Loucy (cell line): ENCODE data around the gene FOSB.

Experiments used
- H2AFZ ChIP-seq: fragments of 200-600 bp; sonication (generic); 2 replicates; pipeline ENCODE4 v1.6.0; 2016; ENCODE audit warnings: antibody characterized with exemption, mild to moderate bottlenecking, low read length, moderate library complexity
- H3F3A ChIP-seq: fragments of 200-600 bp; 2 replicates; pipeline ENCODE4 v1.6.0; 2016; ENCODE audit warnings: antibody characterized with exemption, low read depth, mild to moderate bottlenecking
- H3K27me3 ChIP-seq: fragments of 200-600 bp; sonication (generic); 2 replicates; pipeline ENCODE4 v1.6.1; 2014; ENCODE audit warnings: low read length, mild to moderate bottlenecking; ENCODE audit not compliant: insufficient read depth, poor library complexity, severe bottlenecking
- H3K36me3 ChIP-seq: fragments of 200-600 bp; sonication (generic); 2 replicates; pipeline ENCODE4 v1.6.1; 2016; ENCODE audit warnings: low read length; ENCODE audit not compliant: insufficient read depth
- H3K4me1 ChIP-seq: fragments of 200-600 bp; sonication (generic); 2 replicates; pipeline ENCODE4 v1.5.1; 2014; ENCODE audit warnings: low read length, mild to moderate bottlenecking; ENCODE audit not compliant: insufficient read depth, poor library complexity, severe bottlenecking
- H3K4me2 ChIP-seq: fragments of 200-600 bp; sonication (generic); 2 replicates; pipeline ENCODE4 v1.6.0; 2014; ENCODE audit warnings: antibody characterized with exemption, low read length, low read depth, mild to moderate bottlenecking; ENCODE audit not compliant: poor library complexity, severe bottlenecking
- H3K4me3 ChIP-seq: fragments of 200-600 bp; sonication (generic); 2 replicates; pipeline ENCODE4 v1.5.1; 2014; ENCODE audit warnings: low read length, mild to moderate bottlenecking, mixed read lengths; ENCODE audit not compliant: poor library complexity, severe bottlenecking
- H3K79me2 ChIP-seq: fragments of 200-600 bp; sonication (generic); 2 replicates; pipeline ENCODE4 v1.6.1; 2014; ENCODE audit warnings: low read length; ENCODE audit not compliant: insufficient read depth
- H3K9ac ChIP-seq: fragments of 200-600 bp; sonication (generic); 2 replicates; pipeline ENCODE4 v1.6.0; 2014; ENCODE audit warnings: mild to moderate bottlenecking, low read depth, low read length, moderate library complexity; ENCODE audit not compliant: poor library complexity, severe bottlenecking
- H3K9me2 ChIP-seq: fragments of 200-600 bp; sonication (generic); replicated peaks from 2 replicates; pipeline ENCODE4 v1.6.1; 2016; ENCODE audit warnings: low read depth, low read length, mixed read lengths
- H3K9me3 ChIP-seq: fragments of 200-600 bp; sonication (generic); 2 replicates; pipeline ENCODE4 v1.6.1; 2014; ENCODE audit warnings: mild to moderate bottlenecking, antibody characterized with exemption, low read length, low read depth; ENCODE audit not compliant: insufficient read depth
- H4K20me1 ChIP-seq: fragments of 200-600 bp; sonication (generic); 2 replicates; pipeline ENCODE4 v1.6.0; 2014; ENCODE audit warnings: antibody characterized with exemption, low read length, mild to moderate bottlenecking; ENCODE audit not compliant: insufficient read depth, poor library complexity, severe bottlenecking
- EZH2phosphoT487 ChIP-seq: fragments of 200-600 bp; IDR thresholded peaks from 2 replicates; pipeline ENCODE4 v1.6.1; 2018; ENCODE audit warnings: antibody characterized with exemption, mild to moderate bottlenecking, moderate library complexity, borderline replicate concordance
- TF ChIP-seq, protein P1 (sequence below): fragments of 200-600 bp; sonication (generic); conservative IDR thresholded peaks from 2 replicates; pipeline ENCODE4 v1.5.1; 2014; ENCODE audit warnings: mild to moderate bottlenecking, antibody characterized with exemption, low read length

The FOSB gene

DNA sequence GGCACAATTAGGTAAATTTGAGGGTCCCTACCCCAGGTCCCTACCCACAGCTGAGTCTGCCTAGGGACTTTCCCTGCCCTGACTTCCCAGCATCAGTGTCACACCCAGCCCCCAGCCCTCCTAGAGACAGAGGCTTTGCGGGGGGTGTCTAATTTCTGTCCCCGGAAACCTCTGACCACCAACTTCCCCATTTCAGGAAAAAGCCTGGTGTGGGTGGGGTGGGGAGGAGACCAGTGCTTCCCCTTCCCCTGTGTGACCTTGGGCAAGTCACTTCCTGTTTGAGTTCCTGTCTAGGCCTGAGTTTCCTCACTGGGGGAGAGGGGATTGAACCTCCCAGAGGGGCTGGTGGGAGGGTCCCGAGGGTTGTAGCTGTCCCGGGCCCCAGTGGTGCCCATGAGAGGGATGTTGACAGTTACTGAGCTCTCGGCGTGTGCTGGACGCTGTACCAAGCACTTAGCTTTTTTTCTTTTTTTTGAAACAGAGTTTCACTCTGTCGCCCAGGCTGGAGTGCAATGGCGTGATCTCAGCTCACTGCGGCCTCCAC is 47.4 kb downstream of the FOSB start:
- Histone ChIP-seq H2AFZ (no peak overlapping the region), H3K9ac (no peak overlapping the region), H4K20me1 (peaks cover 65% of the 10 kb centered on the region), H3K9me2 (no peaks in the 10 kb centered on the region), H3K4me2 (peak overlapping the region; percentile 59), H3K4me1 (peaks cover 42% of the 10 kb centered on the region), H3K27me3 (no peaks in the 10 kb centered on the region), H3K4me3 (no peak overlapping the region), H3K36me3 (peaks cover 45% of the 10 kb centered on the region; the same call in 1 of the 2 replicates), H3K9me3 (no peaks in the 10 kb centered on the region), H3K79me2 (peaks cover 75% of the 10 kb centered on the region), H3F3A (no peaks in the 10 kb centered on the region)
- TF ChIP-seq EZH2phosphoT487 = no peak
- TF ChIP-seq, protein P1, sequence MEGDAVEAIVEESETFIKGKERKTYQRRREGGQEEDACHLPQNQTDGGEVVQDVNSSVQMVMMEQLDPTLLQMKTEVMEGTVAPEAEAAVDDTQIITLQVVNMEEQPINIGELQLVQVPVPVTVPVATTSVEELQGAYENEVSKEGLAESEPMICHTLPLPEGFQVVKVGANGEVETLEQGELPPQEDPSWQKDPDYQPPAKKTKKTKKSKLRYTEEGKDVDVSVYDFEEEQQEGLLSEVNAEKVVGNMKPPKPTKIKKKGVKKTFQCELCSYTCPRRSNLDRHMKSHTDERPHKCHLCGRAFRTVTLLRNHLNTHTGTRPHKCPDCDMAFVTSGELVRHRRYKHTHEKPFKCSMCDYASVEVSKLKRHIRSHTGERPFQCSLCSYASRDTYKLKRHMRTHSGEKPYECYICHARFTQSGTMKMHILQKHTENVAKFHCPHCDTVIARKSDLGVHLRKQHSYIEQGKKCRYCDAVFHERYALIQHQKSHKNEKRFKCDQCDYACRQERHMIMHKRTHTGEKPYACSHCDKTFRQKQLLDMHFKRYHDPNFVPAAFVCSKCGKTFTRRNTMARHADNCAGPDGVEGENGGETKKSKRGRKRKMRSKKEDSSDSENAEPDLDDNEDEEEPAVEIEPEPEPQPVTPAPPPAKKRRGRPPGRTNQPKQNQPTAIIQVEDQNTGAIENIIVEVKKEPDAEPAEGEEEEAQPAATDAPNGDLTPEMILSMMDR = no peak

GRCh38 chr19:45515807-45516401 is 48.1 kb downstream of the FOSB start:
- H3K9me2 ChIP-seq = no peaks in the 10 kb centered on the region
- peaks cover 53% of the 10 kb centered on the region; the same call in 1 of the 2 replicates for H3K36me3 ChIP-seq
- peaks cover 67% of the 10 kb centered on the region for H3K79me2 ChIP-seq
- H3K27me3 ChIP-seq = no peaks in the 10 kb centered on the region
- no peak overlapping the region for H3K4me3 ChIP-seq
- H4K20me1 ChIP-seq = peaks cover 58% of the 10 kb centered on the region
- H3K9me3 ChIP-seq = no peaks in the 10 kb centered on the region
- H3F3A ChIP-seq = no peaks in the 10 kb centered on the region
- TF ChIP-seq EZH2phosphoT487 = no peak
- TF ChIP-seq, protein P1 = no peak
- peaks cover 37% of the 10 kb centered on the region for H3K4me1 ChIP-seq
- H3K4me2 ChIP-seq = no peak overlapping the region
- H3K9ac ChIP-seq = no peak overlapping the region
- H2AFZ ChIP-seq = no peak overlapping the region

GRCh38 chr19:45517238-45517637 is 49.4 kb downstream of the FOSB start:
- Histone ChIP-seq H3K4me3 (no peak overlapping the region), H3F3A (no peaks in the 10 kb centered on the region), H3K9me2 (no peaks in the 10 kb centered on the region), H3K79me2 (peaks cover 54% of the 10 kb centered on the region), H3K27me3 (no peaks in the 10 kb centered on the region), H3K9ac (no peak overlapping the region), H4K20me1 (peaks cover 48% of the 10 kb centered on the region), H2AFZ (no peak overlapping the region), H3K9me3 (no peaks in the 10 kb centered on the region), H3K4me1 (peaks cover 24% of the 10 kb centered on the region), H3K4me2 (no peak overlapping the region), H3K36me3 (peaks cover 65% of the 10 kb centered on the region; the same call in 1 of the 2 replicates)
- TF ChIP-seq EZH2phosphoT487 = no peak
- TF ChIP-seq, protein P1 = no peak
